NCI-H1417 treated with DMSO at 0.1 percent for 48 hours (cell line): ENCODE results near the gene FBXL12.
"Not testable (repeated sequence)": the region's sequence is repeated elsewhere in the genome, so short reads cannot be mapped to it uniquely, and the experiment has no call there.

Source experiments
- DNase-seq: peaks from one replicate; lab custom pipeline; 2025; lab: John Stamatoyannopoulos, UW

The FBXL12 gene

DNA sequence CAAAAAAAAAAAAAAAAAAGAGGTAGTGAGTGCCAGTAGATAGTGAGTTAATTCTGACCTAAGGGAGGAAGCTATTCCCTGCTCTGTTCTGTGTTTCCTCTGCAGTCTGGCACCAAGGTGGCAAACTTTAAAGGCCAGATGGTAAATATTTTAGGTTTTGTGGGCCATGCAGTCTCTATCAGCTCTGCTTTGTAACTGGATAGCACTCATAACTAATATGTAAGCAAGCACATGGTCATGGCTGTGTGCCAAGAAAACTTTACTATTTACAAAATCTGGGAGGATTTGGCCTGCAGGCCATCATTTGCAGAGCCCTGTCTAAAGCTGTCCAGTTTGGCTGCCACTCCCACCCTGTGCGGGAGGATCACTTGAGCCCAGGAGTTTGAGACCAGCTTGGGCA lies 20.5 kb upstream of the FBXL12 start:
- no peak for DNase-seq

GRCh38 chr19:9838324-9838723 lies 19.4 kb upstream of the FBXL12 start:
- no peak for DNase-seq

DNA sequence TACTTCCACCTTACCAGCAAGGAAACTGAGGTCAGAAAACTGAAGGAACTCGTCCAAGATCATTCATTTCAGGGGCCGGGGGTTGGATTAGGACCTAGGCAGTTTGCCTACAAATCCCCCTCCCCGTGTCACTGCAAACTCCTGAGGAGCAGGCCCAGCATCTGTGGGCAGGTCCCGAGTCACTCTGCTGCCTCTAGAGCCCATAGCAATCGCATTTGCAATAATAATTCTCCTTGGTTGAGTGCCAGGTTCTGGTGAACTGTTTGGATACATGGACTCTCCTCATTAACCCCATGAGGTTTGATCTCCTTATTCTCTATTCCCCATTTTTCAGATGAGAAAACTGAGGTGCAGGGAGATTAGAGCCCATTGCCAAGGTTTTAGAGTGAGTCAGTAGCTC lies 17.1 kb upstream of the FBXL12 start:
- DNase-seq = no peak

DNA sequence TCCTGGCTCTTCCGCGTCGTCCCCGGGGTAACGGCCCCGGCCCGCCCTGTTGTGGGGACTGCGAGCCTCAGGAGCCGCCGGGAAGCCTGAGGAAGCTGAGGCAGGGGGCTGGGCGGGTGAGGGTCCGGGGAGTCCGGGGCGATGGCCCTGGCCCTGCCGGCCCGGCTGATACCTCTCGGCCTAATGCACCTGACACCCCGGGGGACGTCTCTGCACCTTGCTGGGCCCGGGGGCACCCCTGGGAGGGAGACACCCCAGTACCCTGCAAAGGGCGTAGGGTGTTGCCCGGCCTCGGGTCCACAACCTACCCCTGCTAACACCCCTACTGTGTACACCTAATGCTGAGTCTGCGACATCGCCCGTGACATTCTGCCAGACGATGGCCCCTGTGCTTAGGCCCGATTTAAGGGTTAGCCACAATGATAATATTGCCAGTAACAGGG lies 16.6 kb upstream of the FBXL12 start:
- no peak for DNase-seq

- DNase-seq = peak; percentile 97
Observed at GRCh38 chr19:9834726-9835506, 16.0 kb upstream of the FBXL12 start, which contains the start of gene PIN1. Gene PIN1, plus strand, starts transcription at chr19:9835318. Its CDS starts 27 bp downstream, at chr19:9835345.

- DNase-seq = no peak
Observed at GRCh38 chr19:9834307-9834725, 15.4 kb upstream of the FBXL12 start.

GRCh38 chr19:9828551-9829063 lies 9.7 kb upstream of the FBXL12 start:
- DNase-seq = no peak

DNA sequence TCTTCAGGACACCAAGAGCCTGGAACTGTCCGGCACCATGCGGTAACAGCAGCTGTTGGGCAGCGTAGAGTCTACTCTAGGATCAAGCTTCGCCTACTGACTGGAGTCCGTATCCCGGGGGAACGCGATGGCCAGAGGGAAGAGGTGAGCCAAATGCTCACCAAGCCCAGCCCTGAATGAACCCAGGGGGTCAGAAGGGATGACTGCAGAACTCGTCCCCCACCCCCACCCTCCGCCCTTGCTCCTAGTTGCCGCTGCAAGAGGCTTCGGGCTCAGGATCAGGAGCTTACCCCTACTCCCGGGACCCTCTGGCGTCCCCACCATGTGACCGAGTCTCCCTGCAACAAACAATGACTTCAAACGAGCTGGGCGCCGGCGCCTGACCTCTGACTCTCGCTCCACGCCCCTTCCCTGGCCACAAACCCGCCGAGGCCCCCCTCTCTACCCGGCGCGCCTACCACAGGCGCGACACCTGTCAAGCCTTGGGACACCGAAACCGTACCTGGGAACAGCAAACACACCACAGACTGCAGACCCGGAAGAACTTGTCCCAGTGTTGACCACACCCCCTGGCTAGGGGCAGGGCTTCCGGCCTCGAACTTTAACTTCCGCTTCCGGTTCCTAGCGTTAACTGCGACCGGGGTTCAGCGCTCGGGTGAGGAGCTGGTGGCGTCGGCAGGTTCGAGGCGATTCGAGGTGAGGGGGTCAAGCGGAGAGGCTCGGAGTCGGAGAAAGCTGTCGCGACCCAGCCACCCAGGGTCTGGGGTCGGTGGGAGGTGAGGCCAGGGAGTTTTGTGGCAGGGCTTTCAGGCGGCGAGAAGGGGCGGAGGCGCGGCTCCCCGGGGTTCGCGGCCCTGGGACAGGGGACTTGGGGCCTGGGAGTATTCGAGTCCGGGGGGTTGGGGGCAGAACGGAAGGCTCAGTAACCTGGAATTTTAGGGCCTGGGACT lies 8.7 kb upstream of the FBXL12 start, which contains the start of gene UBL5:
UBL5 (plus strand) TSS at position 630 of the 950 bp plus-strand sequence. CDS start 420 bp downstream, outside the sequence.
- DNase-seq = peak; percentile 72

GRCh38 chr19:9823816-9824215 lies 4.9 kb upstream of the FBXL12 start:
- no peak for DNase-seq

GRCh38 chr19:9820034-9820433 lies 1.2 kb upstream of the FBXL12 start:
- DNase-seq = not testable (repeated sequence)

DNA sequence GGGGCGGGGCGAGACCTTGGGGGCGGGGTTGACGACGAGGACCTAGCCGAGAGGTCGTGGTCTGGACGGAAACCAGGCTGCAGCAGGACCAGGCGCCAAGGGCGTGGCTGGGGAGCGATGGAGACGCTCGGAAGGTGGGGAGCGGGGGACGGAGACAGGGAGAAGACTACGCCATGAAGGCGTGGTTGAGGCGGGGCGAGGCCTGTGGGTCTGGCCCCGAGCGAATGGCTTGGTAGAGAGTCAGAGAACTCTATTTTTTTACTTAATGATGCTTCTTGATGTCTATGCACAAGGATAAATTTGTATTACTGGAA lies 674 bp upstream of the FBXL12 start:
- no peak for DNase-seq

GRCh38 chr19:9818175-9818733 lies 625 bp downstream of the FBXL12 start:
- DNase-seq = no peak

DNA sequence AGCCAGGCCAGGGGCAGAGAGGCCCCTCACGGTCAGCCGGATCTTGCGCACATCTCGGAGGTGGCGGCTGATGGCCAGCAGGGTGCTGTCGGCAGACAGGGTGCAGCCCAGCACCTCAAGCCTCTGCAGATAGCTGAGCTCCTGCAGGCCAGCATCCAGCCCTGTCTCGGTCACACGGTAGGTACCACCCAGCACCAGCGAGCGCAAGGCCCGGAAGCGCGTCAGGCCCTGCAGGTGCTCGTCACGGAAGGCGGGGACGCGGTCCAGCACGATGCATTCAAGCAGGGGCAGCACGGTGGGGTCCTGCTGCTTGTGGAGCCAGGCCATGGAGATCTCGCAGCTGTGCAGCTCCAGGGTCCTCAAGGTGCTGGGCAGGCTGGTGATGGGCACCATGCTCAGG lies 7.7 kb downstream of the FBXL12 start:
- no peak for DNase-seq

- DNase-seq = no peak
Observed at GRCh38 chr19:9808855-9809824, 9.7 kb downstream of the FBXL12 start.

DNA sequence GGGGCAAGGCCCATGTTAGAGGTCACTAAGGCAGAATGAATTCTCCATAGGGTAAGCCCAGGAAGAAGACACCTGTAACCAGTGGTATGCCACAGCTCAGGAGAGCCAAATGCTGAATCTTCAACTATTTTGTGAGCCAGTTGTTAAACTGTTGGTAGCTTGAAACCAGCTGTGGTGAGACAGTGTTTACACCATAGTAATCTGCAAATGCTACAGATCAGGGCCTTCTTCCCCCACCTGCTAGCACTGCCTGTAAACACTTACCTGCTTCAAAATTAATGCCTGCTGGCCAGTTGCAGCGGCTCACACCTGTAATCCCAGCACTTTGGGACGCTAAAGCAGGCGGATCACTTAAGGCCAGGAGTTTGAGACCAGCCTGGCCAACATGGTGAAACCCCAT lies 12.1 kb downstream of the FBXL12 start:
- DNase-seq = no peak

GRCh38 chr19:9801976-9802375 lies 16.9 kb downstream of the FBXL12 start:
- no peak for DNase-seq

DNA sequence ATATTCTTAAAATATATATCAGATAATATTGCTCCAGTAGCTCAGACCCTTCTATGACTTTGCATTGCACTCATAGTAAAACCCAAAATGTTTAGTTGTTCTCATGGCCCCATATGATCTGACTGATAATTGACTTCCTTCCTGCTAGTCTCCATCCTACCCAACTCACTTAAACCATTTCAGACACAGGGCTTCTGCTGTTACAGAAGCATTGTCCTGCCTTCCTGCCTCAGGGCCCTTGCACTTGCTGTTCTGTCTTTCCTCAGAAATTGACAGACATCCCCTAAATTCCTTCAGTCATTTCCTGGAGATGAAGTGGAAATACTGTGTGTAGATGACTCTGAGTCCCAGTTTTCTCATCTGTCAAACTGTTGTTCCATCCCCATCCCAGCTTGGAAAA lies 19.7 kb downstream of the FBXL12 start:
- DNase-seq = no peak

- no peak for DNase-seq
Observed at GRCh38 chr19:9797871-9798270, 21.0 kb downstream of the FBXL12 start.

- peak; percentile 52 for DNase-seq
Observed at GRCh38 chr19:9796113-9796773, 22.6 kb downstream of the FBXL12 start.

GRCh38 chr19:9793071-9793591 lies 25.7 kb downstream of the FBXL12 start:
- DNase-seq = no peak
